Esophagus muscularis mucosa (tissue), 4 donors: ENCODE data around the gene EED.

Experiments used
- CTCF ChIP-seq, 3 experiments: fragments of 200-600 bp in 2 of 3; fragments of 450-650 bp in 1 of 3; sonication (generic) in 2 of 3; IDR thresholded peaks; one replicate each; pipeline ENCODE4 v1.5.1; 2017 to 2019; ENCODE audit warnings: antibody characterized with exemption in 3 of 3, mild to moderate bottlenecking in 2 of 3, moderate library complexity in 1 of 3
- EP300 ChIP-seq: sonication (generic); formaldehyde crosslinking; IDR thresholded peaks from one replicate; pipeline ENCODE4 v1.6.1; 2017; ENCODE audit warnings: antibody characterized with exemption
- POLR2A ChIP-seq: fragments of 450-650 bp; IDR thresholded peaks from one replicate; pipeline ENCODE4 v1.6.1; 2017; ENCODE audit warnings: antibody characterized with exemption, moderate library complexity, mild to moderate bottlenecking, low read depth
- POLR2AphosphoS5 ChIP-seq, 2 donors: sonication (generic); formaldehyde crosslinking; IDR thresholded peaks; one replicate each; pipeline ENCODE4 v1.6.1; 2017; ENCODE audit warnings: antibody characterized with exemption in 2 of 2

GRCh38 chr11:86303257-86303656 lies 58.7 kb downstream of the EED start:
- TF ChIP-seq POLR2A (no peak), CTCF (IDR thresholded peaks at IDR 0.05) (no peak), POLR2AphosphoS5 (IDR thresholded peaks at IDR 0.05) (no peak), EP300 (no peak)
